GM13976 (cell line): Measurements from ENCODE around the gene TSPYL1.

ENCODE experiments used
- DNase-seq: peaks from one replicate; pipeline ENCODE4 v3.0.0; 2012; ENCODE audit warnings: low spot score
- in situ Hi-C: fragments of 300-500 bp; cut with MboI; formaldehyde crosslinking; loops from one replicate; pipeline ENCODE4 v1.12.0; 2022; ENCODE audit warnings: low sequenced_read_pairs, mixed read lengths, inconsistent platforms; ENCODE audit not compliant: unreplicated experiment
- TF ChIP-seq, protein P1 (sequence below): IDR thresholded peaks from 2 replicates; pipeline ENCODE4 v1.5.1; 2012; ENCODE audit warnings: borderline replicate concordance, mild to moderate bottlenecking; ENCODE audit not compliant: insufficient read depth; ENCODE audit errors: extremely low read depth, missing control alignments, control extremely low read depth

TSPYL1 gene

DNA sequence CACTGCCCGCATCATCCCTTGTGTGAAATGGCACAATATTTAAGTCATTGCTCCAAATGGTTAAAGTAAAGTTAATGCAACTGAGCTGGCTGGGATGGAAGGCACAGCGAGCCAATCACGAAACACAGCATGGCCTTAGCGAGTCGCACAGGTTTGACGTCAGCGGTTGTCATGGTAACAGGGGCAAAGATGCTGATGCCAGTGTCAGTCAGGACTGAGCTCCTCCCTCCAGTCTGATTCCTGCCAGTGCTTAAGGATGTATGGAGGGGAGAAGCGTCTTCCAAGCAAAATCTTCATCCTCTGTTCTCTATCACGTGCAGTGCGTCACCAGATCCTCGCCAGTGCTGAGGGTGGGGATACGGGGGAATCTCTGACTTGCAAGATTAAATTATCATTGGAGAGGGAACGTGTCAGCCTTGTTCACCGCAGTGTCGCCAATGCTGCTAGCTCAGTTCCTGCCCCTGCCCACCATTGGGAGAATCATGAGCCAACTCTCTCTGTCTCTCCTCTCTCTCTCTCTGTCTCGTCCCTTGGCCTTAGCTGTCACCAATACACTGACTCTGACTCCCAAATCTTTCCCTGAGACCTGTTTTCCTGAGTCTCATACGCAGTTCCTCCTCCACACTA lies 50.3 kb downstream of the TSPYL1 start:
- DNase-seq = no peak

More for the DNA sequence above, 50.3 kb downstream of the TSPYL1 start:
- in situ Hi-C loops = no loop called here
- TF ChIP-seq, protein P1, sequence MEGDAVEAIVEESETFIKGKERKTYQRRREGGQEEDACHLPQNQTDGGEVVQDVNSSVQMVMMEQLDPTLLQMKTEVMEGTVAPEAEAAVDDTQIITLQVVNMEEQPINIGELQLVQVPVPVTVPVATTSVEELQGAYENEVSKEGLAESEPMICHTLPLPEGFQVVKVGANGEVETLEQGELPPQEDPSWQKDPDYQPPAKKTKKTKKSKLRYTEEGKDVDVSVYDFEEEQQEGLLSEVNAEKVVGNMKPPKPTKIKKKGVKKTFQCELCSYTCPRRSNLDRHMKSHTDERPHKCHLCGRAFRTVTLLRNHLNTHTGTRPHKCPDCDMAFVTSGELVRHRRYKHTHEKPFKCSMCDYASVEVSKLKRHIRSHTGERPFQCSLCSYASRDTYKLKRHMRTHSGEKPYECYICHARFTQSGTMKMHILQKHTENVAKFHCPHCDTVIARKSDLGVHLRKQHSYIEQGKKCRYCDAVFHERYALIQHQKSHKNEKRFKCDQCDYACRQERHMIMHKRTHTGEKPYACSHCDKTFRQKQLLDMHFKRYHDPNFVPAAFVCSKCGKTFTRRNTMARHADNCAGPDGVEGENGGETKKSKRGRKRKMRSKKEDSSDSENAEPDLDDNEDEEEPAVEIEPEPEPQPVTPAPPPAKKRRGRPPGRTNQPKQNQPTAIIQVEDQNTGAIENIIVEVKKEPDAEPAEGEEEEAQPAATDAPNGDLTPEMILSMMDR = no peak
